Activated naive CD4-positive, alpha-beta T cell (primary cell): ENCODE measurements around the gene P2RY2.

Experiments used
- DNase-seq, 4 experiments: peaks; one replicate each; lab custom pipeline; 2025; lab: John Stamatoyannopoulos, UW

P2RY2 gene

DNA sequence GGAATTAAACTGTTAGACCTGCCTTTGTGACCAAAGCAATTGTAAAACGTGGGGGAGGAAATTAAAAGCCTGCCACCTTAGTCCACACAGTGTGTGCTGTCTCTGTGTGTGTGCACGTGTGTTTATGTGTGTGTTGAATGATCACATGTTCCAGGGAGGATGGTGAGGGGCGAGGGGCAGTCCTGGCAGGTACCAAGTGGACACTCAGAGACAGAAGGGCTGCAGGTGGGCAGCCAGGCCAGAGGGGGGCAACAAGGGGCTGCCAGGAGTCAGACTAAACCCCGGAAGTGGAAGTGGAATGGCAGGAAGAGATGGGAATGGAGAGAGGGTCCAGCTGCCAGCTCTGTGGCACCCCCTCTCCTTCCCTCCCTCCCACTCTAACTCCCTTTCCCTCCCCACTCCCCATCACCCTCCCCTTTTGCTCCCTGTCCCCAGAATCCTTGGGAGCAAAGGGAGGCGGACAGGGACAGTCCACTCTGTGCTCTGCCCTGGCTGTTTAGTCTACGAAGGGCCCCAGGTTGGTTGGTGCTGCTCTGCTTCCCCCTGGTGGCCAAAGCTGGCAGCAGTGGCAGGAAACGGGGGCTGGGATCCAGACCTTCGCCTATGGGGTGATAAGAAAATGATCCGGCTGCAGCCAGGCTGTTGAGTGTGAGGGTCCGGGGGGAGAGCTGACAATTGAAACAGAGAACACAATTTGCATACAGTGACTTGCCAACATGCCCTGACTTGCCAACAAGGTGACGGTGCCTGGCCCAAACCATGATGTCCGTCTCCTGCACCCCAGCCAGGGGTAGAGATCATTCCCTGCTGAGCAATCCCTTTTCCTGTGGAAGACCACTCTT is 24.4 kb downstream of the P2RY2 start:
- DNase-seq, result peak; percentile 20 to 64 (median 40)

DNA sequence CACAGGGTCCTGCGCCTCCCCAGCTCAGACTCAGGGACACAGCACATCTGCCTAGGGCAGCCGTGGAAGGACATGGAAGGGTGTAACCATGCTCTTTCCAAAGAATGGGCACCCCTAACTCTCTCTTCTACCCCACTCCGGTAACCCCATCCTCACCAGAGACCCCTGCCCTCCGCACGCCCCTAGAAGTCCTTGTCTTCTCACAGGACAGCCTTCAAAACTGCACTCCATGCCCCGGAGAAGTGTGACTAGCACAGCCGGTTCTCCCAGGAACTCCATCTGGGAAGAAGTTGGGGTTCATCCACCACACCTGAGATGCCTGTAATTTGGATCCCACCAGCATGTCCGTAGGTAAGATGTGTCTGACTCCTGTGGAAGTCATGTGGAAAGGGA is 25.0 kb downstream of the P2RY2 start:
- DNase-seq, result no peak

- DNase-seq, result no peak
These were observed 26.6 kb downstream of the P2RY2 start for GRCh38 chr11:73244589-73245240.

GRCh38 chr11:73245461-73245860 is 27.4 kb downstream of the P2RY2 start:
- DNase-seq, result no peak

GRCh38 chr11:73246303-73246702 is 28.2 kb downstream of the P2RY2 start:
- DNase-seq, result no peak

DNA sequence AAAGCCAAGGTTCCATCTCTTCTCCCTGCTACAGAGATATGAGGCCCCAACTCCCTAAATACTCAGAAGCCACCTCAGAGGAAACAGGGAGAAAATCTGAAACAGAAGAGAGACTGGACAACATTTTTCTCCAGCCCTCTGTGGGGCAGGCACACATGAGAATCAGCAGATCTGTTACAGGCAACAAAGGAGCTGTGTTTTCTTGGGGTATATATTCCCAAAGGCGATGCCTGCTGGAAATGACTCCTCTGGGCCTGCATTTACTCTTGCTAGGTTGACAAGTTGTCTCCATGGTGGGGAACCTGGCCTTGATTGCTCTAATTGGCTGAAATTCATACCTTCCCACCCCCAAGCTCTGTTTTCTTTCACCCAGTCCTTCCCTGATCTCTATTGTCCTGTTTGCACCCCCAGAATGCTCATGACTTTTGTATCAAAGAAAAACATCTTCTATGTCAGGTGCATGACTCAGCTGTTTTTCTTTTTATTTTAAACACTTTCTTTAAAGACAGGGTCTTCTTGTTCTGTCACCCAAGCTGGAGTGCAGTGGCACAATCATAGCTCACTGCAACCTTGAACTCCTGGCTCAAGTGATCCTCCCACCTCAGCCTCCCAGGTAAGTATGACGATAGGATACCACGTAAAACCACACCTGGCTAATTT is 30.6 kb downstream of the P2RY2 start:
- DNase-seq, result no peak

DNA sequence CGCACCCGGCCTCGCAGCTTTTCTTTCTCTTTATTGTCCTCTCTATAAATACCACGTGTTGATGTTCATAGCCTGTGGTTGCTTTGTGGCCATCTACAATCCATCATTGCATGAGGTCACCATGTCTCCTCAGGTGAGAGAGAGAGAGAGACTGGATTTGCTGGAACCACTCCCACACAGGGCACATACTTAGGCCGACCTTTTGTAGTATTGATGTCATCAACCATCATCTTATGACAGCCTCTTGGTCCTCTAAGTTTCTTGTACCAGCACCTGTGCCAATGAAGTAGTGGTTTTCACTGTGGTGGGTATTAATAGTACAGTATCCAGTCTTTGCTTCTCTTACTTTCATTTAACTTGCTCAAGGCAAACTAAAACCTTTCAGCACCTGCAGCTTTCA is 31.2 kb downstream of the P2RY2 start:
- no peak for DNase-seq

- DNase-seq, result no peak
These were observed 32.0 kb downstream of the P2RY2 start for GRCh38 chr11:73249853-73250783.

DNA sequence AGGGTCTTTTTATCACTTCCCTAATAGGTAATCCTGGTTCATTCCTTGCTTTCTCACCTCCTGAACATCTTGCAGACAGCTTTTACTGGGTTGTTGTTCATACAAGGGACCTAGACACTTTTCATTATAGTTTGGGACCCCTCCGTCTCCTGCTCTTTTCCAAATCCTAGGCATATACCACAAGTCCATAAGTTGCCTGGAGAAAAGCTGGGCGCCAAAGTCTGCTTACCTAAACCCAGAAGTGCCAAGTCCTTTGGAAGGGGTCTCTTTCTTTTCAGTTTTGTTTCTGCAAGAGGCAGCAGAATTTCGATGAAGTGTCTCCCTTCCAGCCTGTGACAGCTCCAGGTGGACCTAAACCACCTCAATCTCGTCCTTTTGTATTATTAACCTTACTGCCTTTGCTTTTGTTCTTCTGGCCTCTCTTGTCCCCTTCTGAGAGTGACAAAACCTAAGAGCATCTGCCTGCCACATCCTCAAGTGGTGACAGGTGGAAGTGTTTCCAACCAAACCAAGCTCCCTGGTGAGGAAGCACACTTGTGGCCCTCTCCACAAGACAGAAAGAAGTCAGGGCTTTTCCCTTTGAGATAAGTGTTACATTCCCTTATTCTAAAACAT is 34.6 kb downstream of the P2RY2 start:
- no peak for DNase-seq

GRCh38 chr11:73257342-73258103 is 39.4 kb downstream of the P2RY2 start:
- DNase-seq, result no peak

- no peak for DNase-seq
These were observed 40.3 kb downstream of the P2RY2 start for GRCh38 chr11:73258104-73259035.

- no peak for DNase-seq
These were observed 41.5 kb downstream of the P2RY2 start for GRCh38 chr11:73259406-73260126.

DNA sequence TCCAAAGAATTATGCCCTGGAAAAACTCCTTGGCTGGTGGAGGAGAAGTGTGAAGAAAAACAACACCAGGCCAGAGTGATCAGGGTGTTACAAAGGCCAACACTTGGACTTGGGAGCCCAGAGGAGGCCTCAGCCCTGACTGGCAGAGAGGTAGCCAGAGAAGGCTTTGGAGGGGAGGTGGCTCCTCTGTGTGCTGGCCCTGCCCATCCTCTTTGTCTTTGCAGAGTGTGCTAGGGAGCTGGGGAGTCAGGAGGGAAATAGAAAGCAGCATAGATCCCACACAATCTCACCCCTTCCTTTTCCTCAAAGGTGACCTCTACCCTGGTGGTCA is 42.0 kb downstream of the P2RY2 start:
- no peak for DNase-seq

DNA sequence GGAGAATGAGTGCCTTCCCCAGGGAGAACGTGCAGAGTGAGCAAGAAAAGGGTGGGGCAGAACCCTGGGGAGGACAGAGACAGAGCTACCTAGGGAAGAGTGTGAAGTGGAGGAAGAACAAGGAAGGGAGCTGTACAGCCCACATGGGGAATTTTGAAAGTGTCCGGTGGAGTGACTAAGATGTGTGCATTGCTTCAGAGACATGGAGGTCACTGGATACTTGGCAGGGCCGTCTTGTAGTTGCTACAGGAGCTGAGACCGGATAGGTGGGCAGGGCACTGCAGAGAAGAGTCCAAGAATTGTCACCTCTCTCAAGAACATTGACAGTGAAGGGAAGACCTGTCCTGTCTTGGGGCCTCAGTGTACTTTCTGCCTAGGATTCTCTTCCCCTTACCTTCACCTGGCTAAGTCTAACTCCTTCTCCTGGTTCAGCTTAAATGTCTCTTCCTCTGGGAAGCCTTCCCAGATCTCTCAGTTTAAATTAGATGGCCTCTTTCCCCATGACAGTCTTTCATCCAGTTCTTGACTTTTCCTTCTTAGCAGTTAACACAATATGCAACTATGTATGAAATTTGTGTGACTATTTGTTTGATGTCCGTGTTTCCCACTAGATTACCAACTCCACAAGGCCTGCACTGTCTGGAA is 44.9 kb downstream of the P2RY2 start:
- DNase-seq, result no peak

GRCh38 chr11:73263640-73264039 is 45.6 kb downstream of the P2RY2 start:
- DNase-seq, result no peak

DNA sequence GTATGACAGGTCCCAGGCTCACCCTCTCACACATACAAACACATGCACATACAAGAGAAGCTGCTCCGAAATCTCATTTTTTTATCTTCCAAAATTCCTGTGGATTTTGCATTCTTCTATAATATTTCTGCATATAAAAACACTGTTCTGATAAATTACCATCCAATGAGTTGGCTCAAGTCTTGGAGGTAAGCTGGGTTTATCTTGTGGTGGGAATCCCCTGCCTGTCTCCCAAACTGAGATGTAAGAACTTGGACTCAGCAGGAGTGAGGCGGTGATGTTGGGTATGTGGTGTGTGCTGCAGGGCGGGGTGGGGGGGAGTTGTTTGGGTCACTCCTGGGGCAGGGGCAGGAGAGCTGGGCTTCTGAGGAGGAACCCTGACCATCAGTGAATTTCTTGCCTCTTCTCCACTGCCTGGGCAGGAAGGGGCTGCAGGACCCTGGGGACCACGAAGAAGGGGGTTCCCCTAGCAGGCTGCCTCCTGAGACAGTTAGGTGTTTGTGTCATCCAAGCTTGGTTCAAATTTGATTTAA is 47.3 kb downstream of the P2RY2 start:
- DNase-seq, result no peak

GRCh38 chr11:73265853-73266645 is 48.0 kb downstream of the P2RY2 start:
- no peak for DNase-seq

- no peak for DNase-seq
These were observed 48.6 kb downstream of the P2RY2 start for GRCh38 chr11:73266646-73267020.
